HG02678 (cell line): ENCODE results near the gene PKDCC.
"Not testable (repeated sequence)": the region's sequence is repeated elsewhere in the genome, so short reads cannot be mapped to it uniquely, and the experiment has no call there.

Experiments used
- ATAC-seq: cut with Tn5 transposase; IDR thresholded peaks from one replicate; pipeline ENCODE4 v1.9.1; 2021; ENCODE audit warnings: mild to moderate bottlenecking, moderate library complexity; ENCODE audit not compliant: unreplicated experiment

The PKDCC gene

GRCh38 chr2:42030200-42030759, 17.5 kb upstream of the PKDCC start:
- ATAC-seq, result no peak

DNA sequence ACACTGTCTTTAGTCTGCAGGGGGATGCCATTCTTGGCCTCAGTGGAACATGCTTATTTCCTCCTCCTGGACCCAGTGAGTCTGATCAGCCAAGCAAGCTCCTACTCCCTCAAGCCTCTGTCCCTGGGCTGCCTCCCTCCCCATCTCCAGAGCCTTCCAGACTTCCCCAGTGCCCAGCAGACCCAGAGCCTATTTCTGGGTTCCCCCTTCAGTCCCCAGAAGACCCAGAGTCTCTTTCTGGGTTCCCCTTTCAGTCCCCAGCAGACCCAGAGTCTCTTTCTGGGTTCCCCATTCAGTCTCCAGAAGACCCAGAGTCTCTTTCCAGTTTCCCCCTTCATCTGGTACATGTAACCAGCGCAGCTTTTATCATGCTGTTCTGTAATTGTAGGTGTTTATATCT, 17.0 kb upstream of the PKDCC start:
- no peak for ATAC-seq

DNA sequence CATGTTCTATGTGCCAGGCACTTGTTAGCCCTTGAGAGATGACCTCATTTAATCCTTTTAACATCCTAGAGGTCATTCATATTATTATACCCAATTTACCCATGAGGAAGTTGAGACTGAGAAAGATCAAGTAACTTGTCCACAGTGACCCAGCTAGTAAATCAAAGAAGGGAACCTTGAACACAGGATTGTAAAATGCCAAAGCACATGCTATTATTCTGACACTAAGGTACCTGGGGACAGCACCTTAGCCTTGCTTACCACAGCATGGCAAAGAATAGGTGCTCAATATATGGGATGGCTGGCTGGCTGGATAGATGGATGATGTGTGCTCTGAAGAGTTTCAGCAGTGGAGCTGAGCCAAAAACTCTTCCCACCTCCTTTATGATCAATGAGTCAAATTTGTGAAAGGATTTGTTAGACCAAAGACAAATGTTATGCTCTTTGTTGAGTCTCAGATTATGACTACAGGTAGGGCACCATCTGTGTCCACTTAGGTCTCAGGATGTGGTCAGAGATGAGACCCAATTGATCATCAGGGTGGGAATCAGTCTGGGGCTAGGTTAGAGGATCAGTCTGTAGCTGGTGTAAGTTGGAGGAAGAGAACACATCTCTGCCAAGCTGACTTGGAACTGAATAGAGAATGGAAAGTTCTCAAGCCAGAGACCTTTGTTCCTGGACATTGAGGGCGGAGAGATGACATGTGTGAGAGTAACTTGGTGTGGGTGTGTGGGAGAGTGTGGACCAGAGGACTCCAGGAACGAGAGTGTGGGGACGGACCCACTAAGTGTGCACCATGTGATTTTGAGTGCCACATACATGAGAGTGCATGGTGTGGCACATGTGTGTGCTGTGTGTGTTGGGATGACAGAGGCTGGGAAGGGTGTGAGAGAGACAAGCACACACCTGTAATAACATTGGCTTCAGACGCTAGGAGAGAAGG, 16.3 kb upstream of the PKDCC start:
- no peak for ATAC-seq

DNA sequence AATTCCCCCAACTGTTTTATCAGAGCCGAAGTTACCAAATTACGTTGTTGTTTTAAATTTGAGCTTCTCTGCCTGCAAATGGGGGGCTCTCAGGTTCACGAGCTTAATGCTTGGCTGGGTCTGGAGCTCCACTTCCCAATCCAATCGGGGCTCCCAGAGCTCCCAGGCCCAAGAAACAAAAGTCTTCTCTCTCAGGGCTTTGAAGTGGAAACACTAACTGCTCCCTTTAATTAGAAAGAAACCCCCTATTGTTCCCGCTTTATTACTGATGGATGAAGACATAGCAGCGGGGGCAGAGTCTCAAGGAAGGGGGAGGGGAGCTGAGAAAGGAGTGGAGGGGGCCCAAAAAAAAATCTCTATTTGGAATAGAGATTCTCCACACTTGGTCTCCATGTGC, 15.6 kb upstream of the PKDCC start:
- no peak for ATAC-seq

DNA sequence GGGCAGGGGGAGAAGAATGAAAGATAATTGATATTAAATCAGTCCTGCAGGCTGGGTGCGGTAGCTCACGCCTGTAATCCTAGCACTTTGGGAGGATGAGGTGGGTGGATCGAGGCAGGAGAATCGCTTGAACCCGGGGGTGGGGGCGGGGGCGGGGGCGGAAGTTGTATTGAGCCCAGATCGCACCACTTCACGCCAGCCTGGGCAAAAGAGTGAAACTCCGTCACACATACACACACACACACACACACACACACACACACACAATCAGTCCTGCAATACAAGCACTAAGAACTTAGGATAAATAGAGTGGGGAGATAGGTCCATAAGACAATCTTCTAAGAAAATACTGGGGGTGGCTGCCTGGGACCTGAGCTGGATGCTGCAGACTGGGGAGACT, 15.1 kb upstream of the PKDCC start:
- no peak for ATAC-seq

DNA sequence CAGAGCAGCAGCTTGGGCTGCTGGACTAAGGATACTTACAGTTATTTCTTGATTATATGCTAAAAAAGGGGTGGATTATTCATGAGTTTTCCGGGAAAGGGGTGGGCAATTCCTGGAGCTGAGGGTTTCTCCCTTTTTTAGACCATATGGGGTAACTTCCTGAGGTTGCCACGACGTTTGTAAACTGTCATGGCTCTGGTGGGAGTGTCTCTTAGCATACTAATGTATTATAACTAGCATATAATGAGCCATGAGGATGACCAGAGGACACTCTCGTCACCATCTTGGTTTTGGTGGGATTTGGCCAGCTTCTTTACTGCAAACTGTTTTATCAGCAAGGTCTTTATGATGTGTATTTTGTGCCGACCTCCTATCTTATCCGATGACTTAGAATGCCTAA, 13.7 kb upstream of the PKDCC start:
- ATAC-seq, result not testable (repeated sequence)

GRCh38 chr2:42035241-42035640, 12.6 kb upstream of the PKDCC start:
- no peak for ATAC-seq

GRCh38 chr2:42036413-42036812, 11.4 kb upstream of the PKDCC start:
- ATAC-seq, result no peak

GRCh38 chr2:42036940-42037339, 10.9 kb upstream of the PKDCC start:
- no peak for ATAC-seq

DNA sequence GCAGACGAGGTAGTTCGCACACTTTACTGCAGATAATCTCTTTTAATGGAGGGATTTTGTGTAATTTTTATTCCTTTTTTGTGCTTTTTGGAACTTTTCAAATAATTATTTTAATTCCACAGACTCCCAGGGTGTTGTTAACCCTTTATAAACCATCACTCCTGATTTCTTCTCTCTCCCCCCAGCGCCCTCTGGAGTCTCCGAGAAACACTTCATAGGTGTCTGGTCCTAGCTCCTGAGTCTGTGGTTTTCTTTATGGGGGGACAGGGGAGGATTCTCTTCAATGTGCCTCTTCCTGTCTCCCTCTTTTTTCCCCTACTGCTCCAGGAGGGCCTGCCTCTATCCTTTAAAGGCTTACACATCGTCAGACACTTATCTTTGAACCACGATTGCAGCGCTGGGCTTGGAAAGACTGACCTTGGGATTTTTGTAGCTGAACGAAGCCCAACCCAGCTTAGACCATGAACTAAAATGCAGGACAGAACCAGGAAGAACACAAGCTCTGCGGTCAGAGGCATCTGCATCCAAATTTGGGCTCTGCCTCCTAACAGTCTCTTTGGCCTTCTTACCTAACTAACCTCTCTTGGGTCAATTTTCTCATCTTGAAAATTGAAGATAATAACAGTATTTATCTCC, 7.1 kb upstream of the PKDCC start:
- ATAC-seq, result no peak

GRCh38 chr2:42041377-42042127, 6.3 kb upstream of the PKDCC start:
- no peak for ATAC-seq

DNA sequence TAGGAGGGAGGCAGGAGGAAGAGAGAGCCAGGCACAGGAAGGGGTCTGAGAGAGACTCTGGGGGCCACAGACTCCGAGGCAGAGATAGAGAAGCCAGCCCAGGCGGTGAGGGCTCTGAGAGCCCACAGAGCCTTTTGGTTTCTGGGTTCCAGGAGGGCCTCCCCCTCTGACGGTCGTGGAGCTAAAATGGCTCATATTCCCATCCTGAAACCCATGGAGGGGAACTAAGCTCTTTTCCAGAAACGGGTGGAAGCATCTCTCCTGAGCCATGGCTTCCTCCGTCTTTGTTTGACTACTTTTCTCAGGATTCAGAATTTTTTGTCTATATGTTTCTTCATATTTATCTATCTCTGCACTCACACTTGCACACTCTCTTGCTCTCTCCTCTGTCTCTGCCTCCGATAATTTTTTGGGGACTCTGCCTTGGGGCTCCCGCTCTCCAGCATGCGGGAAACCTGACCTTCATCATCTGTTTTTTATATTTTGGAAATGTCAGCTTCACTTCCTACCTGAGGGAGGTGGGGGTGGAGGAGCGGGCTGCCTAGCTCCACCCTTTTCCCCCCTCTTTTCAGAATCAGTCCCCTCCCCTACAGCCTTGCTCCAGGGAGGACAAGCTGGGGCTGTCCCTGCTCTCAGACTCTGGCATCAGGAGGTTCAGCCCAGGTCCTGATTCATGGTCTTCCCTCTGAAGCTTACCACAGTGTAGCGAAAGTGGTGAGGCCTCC, 5.0 kb upstream of the PKDCC start:
- ATAC-seq, result no peak

GRCh38 chr2:42043789-42044394, 3.9 kb upstream of the PKDCC start:
- no peak for ATAC-seq

- no peak for ATAC-seq
These were observed 2.9 kb upstream of the PKDCC start for GRCh38 chr2:42044939-42045338.

- ATAC-seq, result no peak
These were observed 2.5 kb upstream of the PKDCC start for GRCh38 chr2:42045352-42045751.

DNA sequence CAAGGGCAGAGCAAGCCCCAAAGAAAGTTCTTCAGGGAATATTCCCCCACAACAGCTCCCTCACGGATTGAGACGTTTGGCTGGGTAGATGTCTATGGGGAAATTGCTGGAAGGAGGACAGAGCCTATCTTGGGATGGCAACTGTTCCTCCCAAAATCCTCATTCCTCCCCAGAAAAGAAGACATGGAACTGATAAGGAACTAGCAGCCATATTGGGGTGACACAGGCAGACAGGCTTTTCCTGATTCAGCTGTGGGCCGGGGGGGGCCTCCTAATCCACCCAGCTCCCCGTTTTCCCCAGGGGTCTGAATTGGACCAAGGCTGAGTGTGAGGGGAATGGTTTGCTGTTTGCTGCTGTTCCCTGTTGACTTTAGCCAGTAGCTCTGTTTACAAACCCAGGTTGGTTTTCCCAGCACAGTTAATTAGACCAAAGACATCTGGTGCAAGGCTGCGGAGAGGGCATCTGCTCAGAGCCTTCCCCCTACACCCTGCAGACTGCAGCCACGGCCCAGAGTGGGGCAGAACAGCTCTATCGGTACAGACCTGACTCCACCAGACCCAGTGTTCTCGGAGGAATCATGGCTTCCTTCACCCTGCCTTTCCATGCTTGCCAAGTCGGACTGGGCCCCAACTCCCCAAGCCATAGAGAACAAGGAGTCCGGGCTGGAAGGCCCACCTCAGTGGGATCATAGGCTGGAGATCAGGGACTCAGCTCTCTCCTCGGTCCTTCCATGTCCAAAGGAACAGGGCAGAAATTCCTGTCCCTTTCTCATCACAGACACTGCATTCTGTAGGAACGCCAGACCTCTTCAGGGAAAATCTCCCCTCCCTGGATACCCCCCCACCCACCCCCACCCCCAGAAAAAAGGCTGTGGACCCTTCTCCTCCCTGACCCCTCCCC, 1.7 kb upstream of the PKDCC start:
- ATAC-seq, result no peak

GRCh38 chr2:42046819-42047487, 868 bp upstream of the PKDCC start:
- ATAC-seq, result no peak

DNA sequence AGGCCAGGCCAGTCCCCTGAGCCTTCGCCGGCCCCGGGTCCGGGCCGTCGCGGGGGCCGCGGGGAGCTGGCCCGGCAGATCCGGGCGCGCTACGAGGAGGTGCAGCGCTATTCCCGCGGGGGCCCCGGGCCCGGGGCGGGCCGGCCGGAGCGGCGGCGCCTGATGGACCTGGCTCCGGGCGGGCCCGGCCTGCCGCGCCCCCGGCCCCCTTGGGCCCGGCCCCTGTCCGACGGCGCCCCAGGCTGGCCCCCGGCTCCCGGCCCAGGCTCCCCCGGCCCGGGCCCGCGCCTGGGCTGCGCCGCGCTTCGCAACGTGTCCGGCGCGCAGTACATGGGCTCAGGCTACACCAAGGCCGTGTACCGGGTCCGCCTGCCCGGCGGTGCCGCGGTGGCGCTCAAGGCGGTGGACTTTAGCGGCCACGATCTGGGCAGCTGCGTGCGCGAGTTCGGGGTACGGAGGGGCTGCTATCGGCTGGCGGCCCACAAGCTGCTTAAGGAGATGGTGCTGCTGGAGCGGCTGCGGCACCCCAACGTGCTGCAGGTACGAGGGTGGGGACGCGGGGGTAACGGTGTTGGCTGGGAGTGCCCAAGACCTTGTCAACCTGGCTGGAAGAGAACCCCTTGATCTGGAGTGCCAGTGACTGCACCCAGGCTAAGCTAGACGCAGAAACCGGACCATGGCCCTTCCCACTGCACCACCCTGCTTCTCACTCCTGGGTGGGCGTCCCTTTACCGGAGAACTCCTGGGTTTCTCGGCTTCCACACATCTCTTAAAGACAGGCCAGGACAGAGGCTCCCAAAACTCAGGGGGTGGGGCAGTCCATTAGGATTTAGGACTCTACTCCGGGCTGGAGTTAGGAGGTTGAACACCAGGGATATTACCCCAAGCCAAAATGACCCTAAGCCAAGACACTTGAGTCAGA, 739 bp downstream of the PKDCC start:
- ATAC-seq, result peak; percentile 16
